ENCODE measurements around the gene MED25.

Gene MED25

DNA sequence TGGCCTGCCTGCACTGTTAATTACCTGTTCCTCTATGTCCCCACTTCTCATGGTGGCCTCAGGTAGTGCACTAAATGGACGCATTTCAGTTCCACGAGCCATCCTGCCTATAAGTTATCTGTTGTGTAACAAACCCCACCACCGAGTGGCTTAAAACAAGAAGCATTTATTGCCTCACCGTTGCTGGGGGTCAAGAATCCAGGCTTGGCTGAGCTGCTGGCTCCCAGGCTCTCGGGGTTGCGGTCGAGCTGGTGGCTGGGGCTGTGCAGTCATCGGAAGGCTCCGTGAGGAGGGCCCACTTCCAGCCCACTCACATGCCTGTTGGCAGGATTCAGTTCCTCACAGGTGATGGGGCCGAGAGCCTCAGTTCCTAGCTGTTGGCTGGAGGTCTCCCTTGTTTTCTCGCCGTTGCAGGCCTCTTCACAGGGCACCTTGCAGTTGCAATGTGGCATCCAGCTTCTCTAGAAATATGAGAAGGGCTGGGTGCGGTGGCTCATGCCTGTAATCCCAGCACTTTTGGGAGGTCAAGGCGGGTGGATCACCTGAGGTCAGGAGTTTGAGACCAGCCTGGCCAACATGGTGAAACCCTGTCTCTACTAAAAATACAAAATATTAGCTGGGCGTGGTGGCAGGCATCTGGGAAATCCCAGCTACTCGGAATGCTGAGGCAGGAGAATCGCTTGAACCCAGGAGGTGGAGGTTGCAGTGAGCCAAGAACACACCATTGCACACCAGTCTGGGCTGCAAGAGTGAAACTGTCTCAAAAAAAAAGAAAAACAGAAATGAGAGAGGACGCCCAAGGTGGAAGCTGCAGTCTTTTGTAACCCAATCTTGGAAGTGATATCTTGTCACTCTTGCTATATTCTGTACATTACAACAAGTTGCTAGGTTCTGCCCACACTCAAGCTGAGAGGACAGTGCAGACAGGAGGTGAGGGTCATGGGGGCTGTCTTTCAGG, 26.3 kb downstream of the MED25 start:
- no peak for DNase-seq (ENCODE audit: low spot score)

DNA sequence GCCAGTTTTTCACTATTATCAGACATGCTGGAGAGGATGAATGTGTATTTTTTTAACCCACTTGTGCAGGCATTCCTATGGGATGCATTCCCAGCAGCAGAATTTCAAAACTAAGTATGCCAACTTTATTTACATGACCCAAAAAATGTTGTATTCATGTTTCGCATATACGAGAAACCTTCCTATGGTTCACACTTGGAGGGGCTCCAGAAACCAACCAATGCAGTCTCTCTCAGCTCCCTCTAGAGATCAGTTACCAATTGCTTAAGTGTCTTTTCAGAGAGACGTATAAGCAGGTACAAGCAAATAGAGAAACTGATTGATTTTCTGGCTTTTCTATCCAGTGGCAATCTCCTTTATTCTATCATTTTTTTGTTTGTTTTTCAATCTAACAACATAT, 27.3 kb downstream of the MED25 start:
- no peak for DNase-seq (ENCODE audit: low spot score)

DNA sequence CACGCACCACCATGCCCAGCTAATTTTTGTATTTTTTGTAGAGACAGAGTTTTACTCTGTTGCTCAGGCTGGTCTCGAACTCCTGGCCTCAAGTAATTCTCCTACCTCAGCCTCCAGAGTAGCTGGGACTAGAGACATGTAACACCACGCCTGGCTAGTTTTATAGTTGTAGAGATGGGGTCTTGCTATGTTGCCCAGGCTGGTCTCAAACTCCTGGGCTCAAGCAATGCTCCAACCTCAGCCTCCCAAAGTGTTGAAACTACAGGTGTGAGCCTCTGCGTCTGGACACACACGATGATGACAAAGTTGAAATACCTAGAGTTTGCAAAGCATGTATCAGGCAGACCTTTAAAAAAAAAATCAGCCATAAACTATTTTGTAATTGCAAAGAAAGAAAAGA, 28.3 kb downstream of the MED25 start:
- no peak for DNase-seq (ENCODE audit: low spot score)

DNA sequence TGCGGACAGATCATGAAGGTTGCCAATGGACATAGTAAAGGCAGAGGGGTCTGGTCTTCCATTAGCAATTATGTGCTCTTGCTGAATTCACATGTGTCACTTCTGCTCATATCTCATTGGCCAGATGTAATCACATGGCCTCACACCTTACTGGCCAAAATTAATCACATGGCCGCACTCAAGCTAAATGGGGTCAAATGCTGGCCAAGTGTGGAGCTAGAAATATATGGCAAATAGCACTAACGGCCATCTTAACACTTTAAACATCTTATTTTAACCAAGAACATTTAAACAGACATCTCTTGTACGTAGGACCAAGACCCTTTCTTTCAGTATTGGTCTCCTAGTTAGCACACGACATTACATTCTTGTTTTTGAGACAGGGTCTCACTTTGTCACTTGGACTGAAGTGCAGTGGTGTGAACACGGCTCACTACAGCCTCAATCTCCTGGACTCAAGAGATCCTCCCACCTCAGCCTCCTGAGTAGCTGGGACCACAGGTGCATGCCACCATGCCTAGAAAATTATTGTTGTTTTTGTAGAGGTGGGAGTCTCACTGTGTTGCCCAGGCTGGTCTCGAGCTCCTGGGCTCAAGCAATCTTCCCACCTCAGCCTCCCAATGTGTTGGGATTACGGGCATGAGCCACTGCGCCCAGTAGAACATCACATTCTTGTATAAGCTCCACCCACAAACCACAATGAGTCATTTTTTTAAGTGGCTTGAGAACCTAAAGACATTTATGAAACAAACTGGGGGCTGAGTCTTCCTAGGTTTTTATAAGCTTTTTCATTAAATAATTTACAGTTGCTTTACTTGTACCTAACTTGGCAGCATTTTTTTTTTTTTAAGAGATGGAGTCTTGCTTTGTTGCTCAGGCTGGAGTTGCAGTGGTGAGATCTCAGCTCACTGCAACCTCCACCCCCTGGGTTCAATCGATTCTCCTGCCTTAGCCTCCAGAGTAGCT, 29.9 kb downstream of the MED25 start:
- no peak for DNase-seq (ENCODE audit: low spot score)

DNA sequence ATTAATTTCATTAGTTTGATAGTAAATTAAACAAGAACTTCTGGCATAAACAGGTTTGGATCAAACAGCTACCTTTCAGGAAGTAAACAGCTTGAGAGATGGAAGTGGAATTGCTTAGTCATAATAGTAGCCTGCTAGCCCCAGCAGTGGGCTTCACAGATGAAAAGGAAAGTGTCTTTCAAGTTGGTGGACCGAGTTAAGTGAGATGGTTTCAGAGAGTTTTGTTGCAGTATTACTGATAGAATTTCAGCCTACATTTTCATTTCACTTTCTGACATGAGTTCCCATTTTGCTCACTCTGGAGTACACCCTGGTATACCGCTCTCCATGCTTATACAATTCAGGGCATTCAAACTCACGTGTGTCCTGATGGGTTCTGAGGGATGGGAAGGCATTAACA, 30.8 kb downstream of the MED25 start:
- DNase-seq (ENCODE audit: low spot score) = no peak

DNA sequence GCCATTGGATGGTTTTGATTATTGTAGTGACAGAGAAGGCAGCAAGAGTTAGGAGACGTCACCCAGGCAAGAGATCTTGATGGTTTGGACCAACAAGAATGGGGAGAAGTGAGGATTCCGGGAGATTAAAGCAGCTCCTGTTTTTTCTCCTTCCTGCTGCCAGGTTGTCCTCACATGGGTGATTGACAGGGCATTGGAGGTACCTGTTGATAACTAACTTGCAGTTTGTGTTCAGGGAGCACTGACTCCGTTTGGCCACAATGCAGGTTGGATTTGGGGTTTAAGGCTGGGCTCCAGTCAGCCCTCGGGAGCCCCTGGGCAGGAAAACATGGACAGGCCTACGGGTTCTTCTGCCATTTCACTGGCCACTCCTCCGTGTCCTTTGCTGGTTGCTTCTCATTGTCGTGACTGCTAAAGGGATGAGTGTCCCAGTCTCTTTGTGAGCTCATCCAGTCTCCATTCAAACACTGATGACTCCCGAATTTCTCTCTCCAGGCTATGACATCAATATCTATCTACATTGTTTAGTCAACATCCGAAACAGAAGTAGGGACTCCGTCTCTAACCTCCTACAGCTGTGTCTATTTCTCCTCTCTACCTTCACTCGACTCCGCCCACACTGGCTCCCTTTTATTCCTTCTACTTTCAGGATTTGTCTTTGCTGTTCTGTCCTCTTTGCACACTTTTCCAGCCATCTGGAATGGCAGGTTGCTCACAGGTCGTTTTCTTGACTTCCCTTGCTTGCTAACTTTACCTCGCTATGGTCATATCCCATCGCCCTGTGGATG, 31.5 kb downstream of the MED25 start:
- no peak for DNase-seq (ENCODE audit: low spot score)

DNA sequence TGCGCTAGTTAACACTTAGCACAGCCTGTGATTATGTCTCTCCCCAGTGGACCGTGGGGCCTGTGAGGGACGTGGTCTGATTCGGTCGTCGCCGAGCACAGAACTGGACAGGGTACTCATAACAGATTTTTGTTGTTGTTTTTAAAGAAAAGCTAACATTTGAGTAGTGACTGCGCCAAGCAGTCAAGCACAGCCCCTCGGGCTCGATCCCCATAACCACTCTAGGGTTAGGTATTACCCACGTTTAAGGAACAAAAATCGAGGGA, 32.1 kb downstream of the MED25 start:
- no peak for DNase-seq (ENCODE audit: low spot score)

DNA sequence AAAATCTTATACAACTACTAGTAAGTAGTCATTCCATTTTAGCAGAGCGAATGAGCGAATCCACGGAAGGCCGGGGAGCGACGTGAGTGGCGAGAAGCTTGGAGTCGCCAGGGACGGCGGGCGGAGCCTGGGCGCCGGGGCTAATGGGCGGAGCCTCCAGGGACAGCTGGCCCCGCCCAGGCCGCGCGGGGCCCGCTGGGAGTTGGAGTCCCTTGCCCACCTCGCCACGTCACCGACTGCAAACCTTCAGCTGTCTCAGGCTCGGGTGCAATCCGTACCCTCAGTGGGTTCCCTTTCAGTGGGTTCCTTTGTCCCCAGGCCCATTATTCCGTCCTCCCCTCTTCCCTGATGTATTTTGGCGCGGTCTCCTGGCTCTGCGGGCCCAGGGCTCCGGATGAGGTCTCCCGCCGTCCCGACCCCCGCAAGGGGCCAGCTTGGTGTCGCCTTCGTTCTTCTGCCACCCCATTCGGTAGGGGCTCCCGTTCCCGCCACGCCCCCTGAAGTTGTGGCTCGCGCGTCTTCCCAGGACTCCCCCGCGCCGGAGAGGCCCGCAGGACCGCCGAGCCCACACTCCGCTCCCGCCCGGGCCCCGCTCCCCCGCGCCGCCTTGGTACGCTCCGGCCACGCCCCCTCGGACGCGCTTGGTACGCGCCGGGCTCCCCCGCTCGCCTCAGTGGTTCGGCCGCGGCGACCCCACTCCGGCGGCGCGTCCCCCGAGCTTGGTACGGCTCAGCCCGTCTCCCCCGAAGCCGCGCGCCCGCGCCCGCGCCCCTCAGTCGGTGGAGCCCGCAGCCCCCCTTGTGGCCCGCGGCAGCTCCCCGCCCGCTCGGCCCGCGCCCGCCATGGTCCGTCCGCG, 32.6 kb downstream of the MED25 start, which contains the start of gene PTOV1:
TSS of gene PTOV1 (plus strand) at position 673 of the 856 bp plus-strand sequence.
- peak; percentile 95 for DNase-seq (ENCODE audit: low spot score)

DNA sequence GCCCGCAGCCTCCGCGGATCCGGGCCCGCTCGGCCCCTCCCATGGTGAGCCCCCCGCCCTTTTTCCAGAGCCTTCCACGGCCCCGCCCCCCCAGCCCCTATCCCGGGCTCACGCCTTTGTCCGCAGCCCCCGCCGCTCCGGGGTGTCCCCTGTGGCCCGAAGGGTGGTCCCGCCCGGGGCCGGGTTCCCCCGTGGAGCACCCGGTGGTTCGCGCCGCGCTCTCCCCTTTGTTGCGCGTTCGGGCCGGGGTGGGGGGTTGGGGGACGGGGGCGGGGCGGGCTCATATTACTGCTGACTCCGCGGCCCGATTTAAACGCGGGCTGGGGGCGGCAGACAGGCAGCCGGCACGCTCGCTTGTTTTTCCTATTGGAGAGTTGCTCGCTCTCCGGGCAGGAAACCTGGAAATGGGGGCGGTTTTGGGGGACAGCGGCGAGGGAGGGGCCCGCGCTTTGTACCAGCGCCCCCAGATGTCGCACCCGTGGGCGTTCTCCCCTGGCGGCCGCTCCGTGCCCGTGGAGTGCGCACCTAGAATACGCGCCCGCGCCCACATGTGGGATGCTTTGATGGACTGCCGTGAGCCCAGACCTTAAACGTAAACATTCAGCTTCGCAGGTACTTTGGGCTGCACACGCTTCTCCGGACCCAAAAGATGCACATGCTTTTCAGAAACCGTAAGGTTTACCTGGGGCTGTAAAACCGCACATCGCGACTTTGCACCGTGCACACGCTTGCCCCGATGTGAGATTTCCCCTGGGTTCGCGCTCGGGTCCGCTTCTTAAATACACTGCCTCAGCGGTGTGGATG, 33.6 kb downstream of the MED25 start:
- DNase-seq (ENCODE audit: low spot score) = peak; percentile 86

DNA sequence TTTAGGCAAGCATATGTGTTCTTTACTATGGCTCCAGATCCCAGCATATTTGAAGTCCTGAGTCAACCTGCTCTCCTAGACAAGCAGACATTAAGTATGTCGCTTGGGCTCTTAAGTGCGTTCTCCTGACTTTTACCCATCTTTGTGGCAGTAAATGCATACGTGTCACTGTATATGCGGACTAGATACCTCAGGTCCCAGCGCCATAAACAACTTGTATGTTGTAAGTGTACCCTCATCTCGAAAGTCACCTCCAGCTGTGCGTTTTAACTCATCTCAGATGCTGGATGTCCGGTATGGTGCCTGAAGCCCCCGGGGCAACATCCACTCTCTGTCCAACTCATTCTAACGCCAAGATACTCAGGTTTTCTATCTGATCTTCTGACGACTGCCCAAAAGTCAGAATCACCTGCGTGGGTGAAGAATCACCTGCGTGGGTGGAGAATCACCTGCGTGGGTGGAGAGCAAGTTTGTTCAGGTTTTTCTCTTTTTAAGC, 34.6 kb downstream of the MED25 start:
- DNase-seq (ENCODE audit: low spot score) = no peak

DNA sequence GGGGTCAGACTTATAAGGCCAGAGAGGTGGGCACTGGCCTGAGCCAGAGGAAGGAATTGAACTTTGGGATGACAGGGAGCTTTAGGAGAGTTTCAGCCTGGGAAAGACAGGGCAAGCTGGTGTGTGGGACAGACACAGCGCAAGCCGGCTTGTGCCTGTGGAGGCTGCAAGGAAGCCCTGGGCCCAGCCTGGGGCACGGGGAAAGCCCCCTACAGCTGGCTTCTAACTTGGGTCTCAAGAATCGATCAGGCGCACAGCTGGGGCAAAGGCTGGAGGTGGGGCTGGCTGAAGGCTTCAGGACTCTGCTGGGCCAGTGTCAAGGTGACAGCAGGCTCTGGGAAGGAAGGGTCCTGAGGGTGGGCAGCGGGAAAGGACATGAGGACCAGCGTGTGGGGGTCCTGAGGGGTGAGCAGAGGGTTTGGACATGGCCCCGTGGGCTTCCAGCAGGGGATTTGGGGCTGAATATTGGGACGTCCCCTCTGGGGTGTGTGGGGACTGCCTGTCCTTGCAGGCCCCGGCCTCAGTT, 35.8 kb downstream of the MED25 start:
- DNase-seq (ENCODE audit: low spot score) = no peak

DNA sequence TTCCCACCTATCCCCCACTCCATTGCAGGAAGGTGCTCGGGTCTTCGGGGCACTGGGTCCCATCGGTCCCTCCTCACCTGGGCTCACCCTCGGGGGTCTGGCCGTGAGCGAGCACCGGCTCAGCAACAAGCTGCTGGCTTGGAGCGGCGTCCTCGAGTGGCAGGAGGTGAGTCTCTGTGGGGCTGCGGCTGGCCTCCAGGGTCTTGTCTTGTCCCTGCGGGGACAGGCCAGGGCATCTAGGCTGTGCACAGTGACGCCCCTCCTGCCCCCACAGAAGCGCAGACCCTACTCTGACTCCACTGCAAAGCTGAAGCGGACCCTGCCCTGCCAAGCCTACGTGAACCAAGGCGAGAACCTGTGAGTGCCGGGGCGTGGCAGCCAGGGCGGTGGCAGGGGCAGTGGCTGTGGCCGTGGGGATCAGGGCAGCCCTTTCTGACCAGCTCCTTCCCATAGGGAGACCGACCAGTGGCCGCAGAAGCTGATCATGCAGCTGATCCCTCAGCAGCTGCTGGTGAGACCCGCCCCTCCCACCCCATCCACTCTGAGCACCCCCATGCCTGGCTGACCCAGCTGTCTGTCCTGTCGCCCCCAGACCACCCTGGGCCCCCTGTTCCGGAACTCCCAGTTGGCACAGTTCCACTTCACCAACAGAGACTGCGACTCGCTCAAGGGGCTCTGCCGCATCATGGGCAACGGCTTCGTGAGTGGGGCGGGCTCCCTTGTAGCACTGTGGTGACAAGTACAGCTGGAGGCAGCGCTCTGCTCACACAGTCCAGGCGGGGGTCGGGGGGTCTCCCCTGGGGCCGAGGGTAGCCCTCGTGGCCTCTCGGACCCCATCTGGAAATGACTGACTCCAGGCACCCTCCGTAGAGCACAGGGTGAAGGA, 36.5 kb downstream of the MED25 start:
- DNase-seq (ENCODE audit: low spot score) = no peak

DNA sequence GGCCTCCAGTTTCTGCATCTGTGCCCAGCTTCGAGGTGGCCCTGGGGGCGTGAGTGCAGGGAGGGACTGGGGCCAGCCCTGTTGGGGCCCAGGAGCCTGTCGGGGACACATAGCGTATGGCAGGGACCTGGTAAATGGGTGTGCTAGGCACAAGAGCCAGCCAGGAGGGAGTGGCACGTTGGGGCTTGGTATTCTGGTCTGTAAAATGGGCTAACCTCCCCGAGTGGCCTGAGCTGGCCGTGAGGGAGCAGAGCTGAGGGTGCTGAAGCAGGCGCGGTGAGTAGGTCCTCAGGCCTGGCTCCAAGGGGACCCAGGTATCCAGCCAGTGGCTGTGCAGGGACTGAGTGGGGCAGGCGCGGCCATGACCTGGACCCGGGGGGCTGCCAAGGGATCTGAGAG, 37.2 kb downstream of the MED25 start:
- no peak for DNase-seq (ENCODE audit: low spot score)

DNA sequence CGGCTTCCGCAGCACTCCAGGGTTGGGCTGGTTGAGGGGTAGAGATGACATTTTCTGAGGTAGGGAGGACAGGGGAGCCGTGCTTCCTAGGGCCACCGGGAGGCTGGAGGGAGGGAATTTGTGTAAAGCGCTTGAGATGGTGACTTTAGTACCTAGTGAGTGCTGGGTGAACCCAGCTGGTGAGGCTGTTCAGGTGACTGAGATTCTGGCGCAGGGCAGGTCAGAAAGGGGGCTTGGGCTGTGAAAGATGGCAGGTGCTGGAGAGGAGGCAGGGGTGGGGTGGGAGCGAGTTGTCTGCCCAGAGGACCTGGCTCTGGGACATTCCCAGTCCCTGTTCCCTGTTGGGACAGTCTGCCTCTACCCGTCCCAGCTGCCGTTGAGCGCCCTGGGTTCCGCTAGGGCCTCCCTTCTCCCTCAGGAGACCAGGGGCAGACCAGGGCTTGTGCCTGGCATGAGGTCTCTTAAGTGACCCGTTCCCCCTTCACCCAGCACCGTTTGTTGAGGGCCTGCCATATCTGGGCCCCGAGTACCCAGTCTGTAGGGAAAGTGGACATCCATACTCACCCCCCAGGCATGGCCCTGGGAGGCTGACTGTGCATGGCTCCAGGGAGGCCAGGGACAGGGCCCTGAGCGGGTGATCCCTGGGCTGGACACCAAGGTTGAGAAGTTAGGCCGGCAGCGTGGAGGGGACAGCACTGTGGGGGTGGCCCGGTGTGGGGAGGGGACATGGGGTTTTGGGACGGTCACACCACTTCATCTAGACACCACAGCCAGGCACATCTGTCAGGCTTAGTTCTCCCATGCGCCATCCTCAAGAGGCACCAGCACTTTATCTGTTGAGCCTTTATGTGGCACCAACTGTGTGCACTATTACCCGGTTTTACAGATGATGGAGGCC, 37.8 kb downstream of the MED25 start:
- no peak for DNase-seq (ENCODE audit: low spot score)

DNA sequence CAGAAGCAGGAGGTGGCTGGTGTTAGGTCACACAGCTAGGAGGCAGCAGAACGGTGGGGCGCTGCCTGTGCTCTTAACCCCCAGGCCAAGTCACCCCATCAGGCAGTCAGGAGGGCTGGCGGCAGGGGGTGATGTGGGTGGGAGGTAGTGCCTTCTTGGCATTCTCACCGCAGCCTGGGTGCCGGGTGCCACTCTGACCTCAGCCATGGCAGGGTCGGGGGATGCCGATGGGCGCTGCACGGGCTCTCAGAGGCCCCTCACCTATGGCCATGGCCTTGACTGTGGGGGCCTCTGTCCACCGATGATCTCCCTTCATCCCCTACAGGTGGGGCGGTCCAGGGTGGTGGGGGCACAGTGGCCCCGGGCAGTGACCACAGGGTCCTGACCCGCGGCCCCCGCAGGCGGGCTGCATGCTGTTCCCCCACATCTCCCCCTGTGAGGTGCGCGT, 38.5 kb downstream of the MED25 start:
- no peak for DNase-seq (ENCODE audit: low spot score)

DNA sequence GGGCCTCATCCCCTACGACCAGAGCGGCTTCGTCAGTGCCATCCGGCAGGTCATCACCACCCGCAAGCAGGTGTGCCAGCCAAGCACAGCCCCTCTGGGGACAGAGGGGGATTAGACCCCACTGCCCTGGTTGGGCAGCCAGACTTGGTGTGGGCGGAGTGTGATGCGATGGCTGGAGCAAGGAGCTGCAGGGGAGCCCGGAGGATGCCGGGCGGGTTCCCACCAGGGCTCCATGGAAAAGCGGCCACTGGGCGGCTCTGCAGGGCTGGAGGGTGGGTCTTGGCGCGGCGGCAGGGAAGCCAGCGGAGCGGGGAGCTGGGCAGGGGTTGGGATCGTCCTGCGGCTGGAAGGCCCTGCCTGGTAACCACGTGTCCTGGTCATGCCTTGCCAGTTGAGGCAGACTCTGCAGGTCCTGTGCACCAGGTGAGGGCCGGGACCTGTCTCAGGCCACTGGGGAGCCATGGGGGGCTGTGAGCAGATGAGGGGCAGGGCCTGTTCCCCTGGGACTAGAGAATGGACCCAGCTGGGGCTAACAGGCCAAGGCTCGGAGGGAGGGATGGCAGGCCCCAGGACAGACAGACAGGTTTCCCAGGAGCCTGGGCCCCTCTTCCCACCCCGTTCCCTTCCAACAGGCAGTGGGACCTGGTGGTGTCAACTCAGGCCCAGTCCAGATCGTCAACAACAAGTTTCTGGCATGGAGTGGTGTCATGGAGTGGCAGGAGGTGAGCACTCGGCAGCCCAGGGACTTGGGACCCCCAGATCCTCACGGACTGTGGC, 39.2 kb downstream of the MED25 start:
- no peak for DNase-seq (ENCODE audit: low spot score)

DNA sequence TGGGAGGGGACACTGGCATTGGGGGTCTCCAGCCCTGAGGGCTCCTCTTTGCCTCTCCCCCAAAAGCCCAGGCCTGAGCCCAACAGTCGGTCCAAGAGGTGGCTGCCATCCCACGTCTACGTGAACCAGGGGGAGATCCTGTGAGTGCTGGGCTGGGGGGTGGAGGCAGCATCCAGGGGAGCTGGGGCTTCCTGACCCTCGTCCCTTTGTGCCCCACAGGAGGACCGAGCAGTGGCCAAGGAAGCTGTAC, 39.7 kb downstream of the MED25 start:
- no peak for DNase-seq (ENCODE audit: low spot score)
